SK-N-MC (cell line): ENCODE measurements around the gene MTHFS.

ENCODE experiments used
- DNase-seq: peaks from one replicate; pipeline ENCODE4 v3.0.0-alpha.2; 2011; ENCODE audit warnings: low read depth, low spot score
- H3K27ac ChIP-seq: fragments of 200-600 bp; sonication (generic); 2 replicates; pipeline ENCODE4 v1.5.1; 2016; ENCODE audit warnings: mixed run types
- H3K36me3 ChIP-seq: fragments of 200-600 bp; sonication (generic); 2 replicates; pipeline ENCODE4 v1.6.1; 2017; ENCODE audit warnings: antibody characterized with exemption, low read length, mixed read lengths; ENCODE audit not compliant: insufficient read depth
- H3K4me3 ChIP-seq: fragments of 200-600 bp; sonication (generic); 2 replicates; pipeline ENCODE4 v1.5.1; 2016
- H3K9ac ChIP-seq: fragments of 200-600 bp; sonication (generic); 2 replicates; pipeline ENCODE4 v1.8.0; 2017; ENCODE audit warnings: mixed run types, mixed read lengths; ENCODE audit not compliant: insufficient read length
- H3K9me3 ChIP-seq: fragments of 200-600 bp; sonication (generic); 2 replicates; pipeline ENCODE4 v1.6.1; 2017; ENCODE audit warnings: low read depth, mild to moderate bottlenecking, antibody characterized with exemption, low read length, moderate library complexity, mixed read lengths
- EZH2 ChIP-seq: fragments of 200-600 bp; sonication (generic); IDR thresholded peaks from one replicate; pipeline ENCODE4 v1.6.1; 2017; ENCODE audit warnings: antibody characterized with exemption
- FOXP2 ChIP-seq: optimal IDR thresholded peaks from 2 replicates; pipeline ENCODE3; 2011; ENCODE audit warnings: mild to moderate bottlenecking, moderate library complexity; ENCODE audit not compliant: insufficient read depth; ENCODE audit errors: extremely low read length, control extremely low read depth
- POLR2AphosphoS5 ChIP-seq: IDR thresholded peaks from 2 replicates; pipeline ENCODE4 v1.6.1; 2012; ENCODE audit warnings: mild to moderate bottlenecking, low read depth, low read length, borderline replicate concordance

Gene MTHFS

DNA sequence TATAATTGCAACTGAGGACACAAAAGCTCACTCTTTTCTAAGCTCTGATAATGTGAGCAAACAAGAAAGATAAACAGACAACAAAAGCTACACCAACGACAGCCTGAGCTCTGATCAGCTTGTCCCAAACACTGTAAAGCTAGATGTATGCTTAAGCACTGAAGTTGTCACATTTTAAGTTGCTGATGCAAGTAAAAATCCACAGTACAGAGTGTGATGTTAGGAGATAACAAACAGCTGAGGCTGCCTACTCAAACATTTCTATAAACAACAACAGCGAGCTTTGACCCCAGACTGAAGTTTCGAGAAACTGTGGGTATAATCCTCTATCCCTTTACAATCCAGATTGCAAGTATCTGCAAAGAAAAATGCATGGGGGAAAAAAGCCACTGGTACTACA is 10.7 kb downstream of the MTHFS start:
- Histone ChIP-seq H3K9me3 (no peaks in the 10 kb centered on the region), H3K27ac (no peak overlapping the region), H3K4me3 (no peak overlapping the region), H3K9ac (no peak overlapping the region), H3K36me3 (no peaks in the 10 kb centered on the region)
- no peak for DNase-seq
- TF ChIP-seq POLR2AphosphoS5, result no peak
- no peak for TF ChIP-seq FOXP2
- no peak for TF ChIP-seq EZH2

DNA sequence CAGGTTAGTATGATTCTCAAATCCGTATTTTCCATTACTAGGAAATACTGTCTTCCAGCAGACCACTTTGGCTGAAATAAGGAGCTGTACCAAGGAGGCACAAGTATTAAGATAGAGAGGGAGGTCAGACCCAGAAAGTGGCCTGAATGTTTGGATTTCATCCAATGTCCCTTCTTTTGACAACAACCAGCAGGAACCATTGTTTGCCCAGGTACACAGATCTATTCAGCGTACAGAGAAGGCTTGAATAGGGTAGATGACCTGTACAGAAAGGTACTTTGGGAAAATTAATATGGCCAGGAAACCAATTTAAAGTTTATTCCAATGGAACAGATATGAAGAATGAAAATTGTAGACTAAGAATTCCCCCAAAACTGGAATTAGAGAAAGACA is 12.6 kb downstream of the MTHFS start:
- Histone ChIP-seq H3K27ac (no peak overlapping the region), H3K36me3 (0 out of 2 replicates have a peak, but pooled peaks cover 6% of the 10 kb centered on the region), H3K9me3 (no peaks in the 10 kb centered on the region), H3K4me3 (no peak overlapping the region), H3K9ac (no peak overlapping the region)
- DNase-seq, result no peak
- TF ChIP-seq POLR2AphosphoS5 (no peak), FOXP2 (no peak), EZH2 (no peak)

DNA sequence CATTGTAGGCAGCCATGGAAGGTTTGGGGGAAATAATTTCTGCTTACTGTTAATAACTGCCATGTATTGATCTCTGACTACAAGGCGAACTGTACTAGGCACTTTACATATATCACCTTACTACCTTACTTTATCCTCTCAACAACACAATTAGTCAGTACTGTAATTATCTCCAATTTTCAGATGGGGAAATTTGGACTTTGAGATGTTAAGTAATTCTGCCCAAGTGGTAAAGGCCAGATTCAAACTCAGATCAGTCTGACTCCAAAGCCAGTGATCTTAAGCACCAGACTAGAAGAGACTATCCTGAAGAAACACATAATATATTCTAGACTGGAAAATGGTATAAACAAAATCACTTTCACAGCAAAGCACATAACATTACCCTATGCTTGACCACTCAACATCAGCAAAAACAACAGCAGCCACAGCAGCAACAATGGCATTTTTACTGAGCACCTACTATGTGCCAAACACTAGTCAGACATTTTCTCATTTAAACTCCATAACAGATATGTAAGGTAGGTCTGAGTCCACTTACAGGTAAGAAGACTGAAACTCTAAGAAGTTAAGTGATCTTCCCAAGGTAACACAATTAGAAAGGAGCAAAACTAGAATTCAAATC is 13.1 kb downstream of the MTHFS start:
- Histone ChIP-seq H3K4me3 (no peak overlapping the region), H3K9ac (no peak overlapping the region), H3K9me3 (no peaks in the 10 kb centered on the region), H3K27ac (no peak overlapping the region), H3K36me3 (0 out of 2 replicates have a peak, but pooled peaks cover 6% of the 10 kb centered on the region)
- no peak for TF ChIP-seq EZH2
- no peak for TF ChIP-seq POLR2AphosphoS5
- TF ChIP-seq FOXP2, result no peak
- DNase-seq, result no peak

GRCh38 chr15:79881668-79882067 is 15.1 kb downstream of the MTHFS start:
- no peak for TF ChIP-seq EZH2
- no peak for TF ChIP-seq POLR2AphosphoS5
- TF ChIP-seq FOXP2, result no peak
- H3K36me3 ChIP-seq, result 0 out of 2 replicates have a peak, but pooled peaks cover 10% of the 10 kb centered on the region

DNA sequence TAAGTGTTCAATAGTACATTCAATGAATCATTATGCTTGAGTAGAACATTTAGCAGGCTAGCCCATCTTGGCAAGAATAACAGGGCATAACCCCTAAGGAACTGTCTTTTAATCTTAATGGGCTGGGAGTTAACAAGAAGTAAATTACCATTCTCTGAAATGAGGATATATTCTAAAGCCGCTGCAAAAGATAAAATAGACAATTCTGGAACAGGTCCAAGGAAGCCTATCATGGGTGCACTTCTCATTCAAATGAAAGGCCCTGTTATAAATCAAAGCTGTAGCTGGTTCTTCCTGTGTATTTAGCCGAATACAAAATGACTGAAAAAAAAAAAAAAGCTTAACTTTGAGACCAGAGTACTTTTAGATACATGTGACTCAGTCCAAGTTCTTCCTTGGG is 15.6 kb downstream of the MTHFS start:
- 0 out of 2 replicates have a peak, but pooled peaks cover 10% of the 10 kb centered on the region for H3K36me3 ChIP-seq
- H3K27ac ChIP-seq, result no peak overlapping the region
- no peak for DNase-seq
- H3K9ac ChIP-seq, result no peak overlapping the region
- no peak overlapping the region for H3K4me3 ChIP-seq
- H3K9me3 ChIP-seq, result 0 out of 2 replicates have a peak, but pooled peaks cover 3% of the 10 kb centered on the region
- no peak for TF ChIP-seq FOXP2

More at GRCh38 chr15:79881668-79882067, 15.1 kb downstream of the MTHFS start:
- 0 out of 2 replicates have a peak, but pooled peaks cover 3% of the 10 kb centered on the region for H3K9me3 ChIP-seq
- H3K4me3 ChIP-seq, result no peak overlapping the region
- H3K9ac ChIP-seq, result no peak overlapping the region
- DNase-seq, result no peak
- no peak overlapping the region for H3K27ac ChIP-seq

DNA sequence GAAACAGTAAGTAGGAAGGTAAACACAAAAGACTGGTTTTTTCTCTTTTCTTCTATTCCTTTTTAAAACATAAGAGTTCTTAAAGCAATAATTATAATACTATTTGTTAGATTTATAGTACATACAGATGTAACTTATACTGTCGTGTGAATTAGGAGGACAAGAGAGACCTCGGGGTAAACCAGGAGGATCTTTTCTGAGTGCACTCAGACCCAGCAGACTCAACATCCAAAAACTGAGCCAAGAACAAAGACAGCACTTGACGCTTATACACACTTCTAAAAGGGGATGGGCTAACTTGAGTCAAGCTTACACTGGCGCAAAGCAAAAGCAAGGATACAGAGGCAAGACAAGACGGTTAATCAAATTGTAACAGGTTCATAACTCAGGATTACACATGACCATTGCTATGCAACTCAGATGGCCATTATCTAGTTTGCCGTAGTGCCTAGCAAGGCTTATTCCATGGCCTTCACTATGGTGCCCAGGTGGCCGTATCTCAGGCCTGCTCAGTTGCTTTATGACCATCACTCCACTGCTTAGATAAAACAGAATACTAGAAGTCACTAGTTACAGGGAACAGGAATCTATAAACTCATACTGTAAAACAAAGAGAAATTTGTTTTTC is 18.6 kb downstream of the MTHFS start:
- Histone ChIP-seq H3K4me3 (no peak overlapping the region), H3K9ac (no peak overlapping the region)

GRCh38 chr15:79875213-79875612 is 21.6 kb downstream of the MTHFS start:
- Histone ChIP-seq H3K27ac (no peak overlapping the region), H3K36me3 (0 out of 2 replicates have a peak, but pooled peaks cover 10% of the 10 kb centered on the region), H3K4me3 (no peak overlapping the region), H3K9me3 (0 out of 2 replicates have a peak, but pooled peaks cover 7% of the 10 kb centered on the region), H3K9ac (no peak overlapping the region)
- no peak for TF ChIP-seq POLR2AphosphoS5
- no peak for DNase-seq

More for the DNA sequence above, 18.6 kb downstream of the MTHFS start:
- Histone ChIP-seq H3K36me3 (0 out of 2 replicates have a peak, but pooled peaks cover 10% of the 10 kb centered on the region), H3K27ac (no peak overlapping the region), H3K9me3 (0 out of 2 replicates have a peak, but pooled peaks cover 7% of the 10 kb centered on the region)
- no peak for DNase-seq
- TF ChIP-seq POLR2AphosphoS5, result no peak
- no peak for TF ChIP-seq FOXP2
- TF ChIP-seq EZH2, result no peak

- Histone ChIP-seq H3K4me3 (no peak overlapping the region), H3K9me3 (0 out of 2 replicates have a peak, but pooled peaks cover 7% of the 10 kb centered on the region), H3K27ac (no peak overlapping the region), H3K36me3 (0 out of 2 replicates have a peak, but pooled peaks cover 4% of the 10 kb centered on the region), H3K9ac (no peak overlapping the region)
- TF ChIP-seq POLR2AphosphoS5 (no peak), FOXP2 (no peak), EZH2 (no peak)
- no peak for DNase-seq
Measured at GRCh38 chr15:79874242-79874641, 22.6 kb downstream of the MTHFS start.
